ENCODE results near the gene SH2D3A.

DNA sequence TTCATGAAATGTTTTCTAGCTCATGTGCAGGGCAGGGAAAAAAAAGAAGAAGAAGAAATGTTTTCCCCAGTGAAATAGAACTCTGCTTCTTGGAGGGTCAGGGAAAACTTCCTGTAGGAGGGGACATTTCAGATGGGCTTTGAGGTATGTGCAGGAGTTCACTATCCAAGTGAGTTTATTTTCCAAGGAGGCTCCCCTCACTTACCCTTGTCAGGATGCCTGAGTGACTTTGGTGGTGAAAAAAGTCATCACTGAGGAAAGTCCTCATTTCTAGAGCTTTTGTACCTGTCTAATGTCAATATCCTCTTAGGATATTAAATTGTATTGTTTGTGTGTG, 46.1 kb downstream of the SH2D3A start:
- no peak for TF ChIP-seq POLR2A (IDR thresholded peaks at IDR 0.05; ENCODE audit: borderline replicate concordance, extremely low read depth, insufficient read depth, insufficient read length)
- TF ChIP-seq CTCF (IDR thresholded peaks at IDR 0.05 in 2 of 3, conservative IDR thresholded peaks at IDR 0.05 in 1 of 3; ENCODE audit: borderline replicate concordance in 1 of 3, insufficient read depth in 1 of 3, low read depth in 2 of 3, low read length in 2 of 3): no peak
- TF ChIP-seq RAD21 (IDR thresholded peaks at IDR 0.05; ENCODE audit: low read depth): no peak

Measured in HCT116 (cell line).